ENCODE data around the gene SLC1A7. TPM values are rescaled to one million over a fixed set of nuclear protein-coding genes. Genes with fewer than 3 reads are reported as not detected.

Gene SLC1A7
- total and polyA plus RNA-seq, 2 of the 13 experiments (the other 11 are each of a cell fraction or from before 2014, with no cell fraction given): 0.04 to 2.0 TPM

DNA sequence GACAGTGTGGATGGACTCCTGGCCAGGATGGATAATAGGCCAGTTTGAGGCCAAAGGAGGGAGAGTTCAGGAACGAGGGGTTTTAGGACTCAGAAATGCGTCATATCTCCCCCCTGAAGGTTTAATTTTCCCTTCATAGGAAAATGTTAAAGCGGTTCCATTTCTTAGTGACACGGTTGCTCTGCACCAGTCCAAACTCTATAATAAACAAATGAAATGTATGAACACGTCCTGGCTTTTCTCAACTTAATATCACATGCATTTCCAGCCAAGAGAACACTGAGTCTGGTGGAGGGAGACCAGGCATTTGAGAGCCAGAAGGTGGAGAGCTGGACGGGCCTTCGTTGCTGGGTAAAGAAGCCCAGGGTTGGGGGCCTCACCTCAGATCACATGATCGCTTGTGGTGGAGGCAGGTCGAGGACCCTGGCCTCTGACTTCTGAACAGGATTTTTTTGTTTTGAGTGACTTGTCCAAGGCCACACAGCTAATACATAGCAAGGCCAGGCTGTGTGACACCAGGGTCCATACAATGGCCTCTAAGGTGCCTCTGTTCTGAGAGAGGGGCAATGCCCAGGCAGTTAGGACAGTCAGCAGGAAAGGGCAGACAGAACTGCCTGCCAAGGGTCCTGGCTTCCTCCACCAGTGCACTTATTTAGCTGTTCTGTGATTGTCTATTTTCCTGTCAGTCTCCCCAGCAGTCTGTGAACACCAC is 11.4 kb downstream of the SLC1A7 start (continued):
- TF ChIP-seq NR2F2 (IDR thresholded peaks at IDR 0.05; ENCODE audit: borderline replicate concordance, low read depth) (peak; percentile 71; the same call in 1 of the 2 replicates), ZNF556 (CRISPR knock-in tag; IDR thresholded peaks at IDR 0.05; ENCODE audit: borderline replicate concordance) (0 out of 2 replicates have a peak, but pooled peaks have one; percentile 67), ZNF550 (CRISPR knock-in tag; IDR thresholded peaks at IDR 0.05; ENCODE audit: borderline replicate concordance) (no peak), ZNF75D (CRISPR knock-in tag; IDR thresholded peaks at IDR 0.05; ENCODE audit: borderline replicate concordance) (no peak), KMT2A (CRISPR knock-in tag; IDR thresholded peaks at IDR 0.05) (no peak), KDM6A (CRISPR knock-in tag; IDR thresholded peaks at IDR 0.05; ENCODE audit: low read depth) (0 out of 2 replicates have a peak, but pooled peaks have one; percentile 21), ZNF766 (CRISPR knock-in tag; IDR thresholded peaks at IDR 0.05; ENCODE audit: borderline replicate concordance) (no peak), ONECUT2 (CRISPR knock-in tag; IDR thresholded peaks at IDR 0.05) (no peak), MEF2D (CRISPR knock-in tag; IDR thresholded peaks at IDR 0.05) (no peak), ETV6 (CRISPR knock-in tag; conservative IDR thresholded peaks at IDR 0.05) (no peak), USF2 (IDR thresholded peaks at IDR 0.05; ENCODE audit: low read depth, low read length) (no peak), USF2 (CRISPR knock-in tag; IDR thresholded peaks at IDR 0.05; ENCODE audit: borderline replicate concordance) (peak; percentile 69; the same call in 1 of the 2 replicates), PHF8 (CRISPR knock-in tag; IDR thresholded peaks at IDR 0.05) (no peak; the same call in 1 of the 2 replicates), FOSL2 (CRISPR knock-in tag; IDR thresholded peaks at IDR 0.05) (peak; percentile 42; the same call in 1 of the 2 replicates), NCOR1 (IDR thresholded peaks at IDR 0.05; ENCODE audit: borderline replicate concordance, low read length) (no peak), SAP130 (CRISPR knock-in tag; IDR thresholded peaks at IDR 0.05; ENCODE audit: low read depth) (peak; percentile 42), ZBTB7A (CRISPR knock-in tag; IDR thresholded peaks at IDR 0.05) (peak; percentile 88), ADNP (CRISPR knock-in tag; IDR thresholded peaks at IDR 0.05) (no peak), KDM5A (IDR thresholded peaks at IDR 0.05; ENCODE audit: borderline replicate concordance, low read length) (no peak)
- TF ChIP-seq, protein P1, sequence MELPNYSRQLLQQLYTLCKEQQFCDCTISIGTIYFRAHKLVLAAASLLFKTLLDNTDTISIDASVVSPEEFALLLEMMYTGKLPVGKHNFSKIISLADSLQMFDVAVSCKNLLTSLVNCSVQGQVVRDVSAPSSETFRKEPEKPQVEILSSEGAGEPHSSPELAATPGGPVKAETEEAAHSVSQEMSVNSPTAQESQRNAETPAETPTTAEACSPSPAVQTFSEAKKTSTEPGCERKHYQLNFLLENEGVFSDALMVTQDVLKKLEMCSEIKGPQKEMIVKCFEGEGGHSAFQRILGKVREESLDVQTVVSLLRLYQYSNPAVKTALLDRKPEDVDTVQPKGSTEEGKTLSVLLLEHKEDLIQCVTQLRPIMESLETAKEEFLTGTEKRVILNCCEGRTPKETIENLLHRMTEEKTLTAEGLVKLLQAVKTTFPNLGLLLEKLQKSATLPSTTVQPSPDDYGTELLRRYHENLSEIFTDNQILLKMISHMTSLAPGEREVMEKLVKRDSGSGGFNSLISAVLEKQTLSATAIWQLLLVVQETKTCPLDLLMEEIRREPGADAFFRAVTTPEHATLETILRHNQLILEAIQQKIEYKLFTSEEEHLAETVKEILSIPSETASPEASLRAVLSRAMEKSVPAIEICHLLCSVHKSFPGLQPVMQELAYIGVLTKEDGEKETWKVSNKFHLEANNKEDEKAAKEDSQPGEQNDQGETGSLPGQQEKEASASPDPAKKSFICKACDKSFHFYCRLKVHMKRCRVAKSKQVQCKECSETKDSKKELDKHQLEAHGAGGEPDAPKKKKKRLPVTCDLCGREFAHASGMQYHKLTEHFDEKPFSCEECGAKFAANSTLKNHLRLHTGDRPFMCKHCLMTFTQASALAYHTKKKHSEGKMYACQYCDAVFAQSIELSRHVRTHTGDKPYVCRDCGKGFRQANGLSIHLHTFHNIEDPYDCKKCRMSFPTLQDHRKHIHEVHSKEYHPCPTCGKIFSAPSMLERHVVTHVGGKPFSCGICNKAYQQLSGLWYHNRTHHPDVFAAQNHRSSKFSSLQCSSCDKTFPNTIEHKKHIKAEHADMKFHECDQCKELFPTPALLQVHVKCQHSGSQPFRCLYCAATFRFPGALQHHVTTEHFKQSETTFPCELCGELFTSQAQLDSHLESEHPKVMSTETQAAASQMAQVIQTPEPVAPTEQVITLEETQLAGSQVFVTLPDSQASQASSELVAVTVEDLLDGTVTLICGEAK (IDR thresholded peaks at IDR 0.05): no peak
- TF ChIP-seq, protein P1 (CRISPR knock-in tag; IDR thresholded peaks at IDR 0.05): no peak

All from HepG2 (cell line).